GM19193 (cell line): ENCODE measurements around the gene CDH4.

Source experiments
- POLR2A ChIP-seq: IDR thresholded peaks from 4 replicates; pipeline ENCODE4 v1.6.1; 2011; ENCODE audit not compliant: insufficient read depth, insufficient read length; ENCODE audit errors: extremely low read depth

CDH4 gene

GRCh38 chr20:61662226-61662967 is 410.3 kb downstream of the CDH4 start:
- TF ChIP-seq POLR2A: no peak

- TF ChIP-seq POLR2A: no peak
Measured at GRCh38 chr20:61662968-61663331, 410.9 kb downstream of the CDH4 start.

- no peak for TF ChIP-seq POLR2A
Measured at GRCh38 chr20:61663521-61664425, 411.7 kb downstream of the CDH4 start.

- no peak for TF ChIP-seq POLR2A
Measured at GRCh38 chr20:61664556-61665320, 412.7 kb downstream of the CDH4 start.

GRCh38 chr20:61665528-61666470 is 413.7 kb downstream of the CDH4 start:
- no peak for TF ChIP-seq POLR2A

GRCh38 chr20:61666471-61666832 is 414.4 kb downstream of the CDH4 start:
- no peak for TF ChIP-seq POLR2A

- no peak for TF ChIP-seq POLR2A
Measured at GRCh38 chr20:61667056-61667792, 415.2 kb downstream of the CDH4 start.

- TF ChIP-seq POLR2A: no peak
Measured at GRCh38 chr20:61668065-61668650, 416.1 kb downstream of the CDH4 start.

GRCh38 chr20:61668771-61669503 is 416.9 kb downstream of the CDH4 start:
- no peak for TF ChIP-seq POLR2A

GRCh38 chr20:61670274-61670673 is 418.2 kb downstream of the CDH4 start:
- no peak for TF ChIP-seq POLR2A

GRCh38 chr20:61671559-61671958 is 419.5 kb downstream of the CDH4 start:
- no peak for TF ChIP-seq POLR2A

- TF ChIP-seq POLR2A: no peak
Measured at GRCh38 chr20:61673152-61673847, 421.2 kb downstream of the CDH4 start.
